HCT116 (cell line): ENCODE measurements around the gene GRIK3.

Experiments
- EZH2 ChIP-seq: fragments of 200-600 bp; sonication (generic); IDR thresholded peaks from 2 replicates; pipeline ENCODE4 v1.6.1; 2017; ENCODE audit warnings: antibody characterized with exemption, mixed run types
- EZH2phosphoT487 ChIP-seq: fragments of 200-600 bp; IDR thresholded peaks from 2 replicates; pipeline ENCODE4 v1.6.1; 2018; ENCODE audit warnings: antibody characterized with exemption, borderline replicate concordance
- POLR2A ChIP-seq: IDR thresholded peaks from 2 replicates; pipeline ENCODE4 v1.7.0; 2011; ENCODE audit warnings: borderline replicate concordance; ENCODE audit not compliant: insufficient read depth, insufficient read length; ENCODE audit errors: extremely low read depth
- RAD21 ChIP-seq: IDR thresholded peaks from 2 replicates; pipeline ENCODE4 v1.6.1; 2012; ENCODE audit warnings: low read depth, mild to moderate bottlenecking
- SIN3A ChIP-seq: IDR thresholded peaks from 2 replicates; pipeline ENCODE4 v1.6.1; 2012; ENCODE audit warnings: low read depth
- SRF ChIP-seq: IDR thresholded peaks from 2 replicates; pipeline ENCODE4 v1.6.1; 2012; ENCODE audit warnings: low read depth
- YY1 ChIP-seq: IDR thresholded peaks from 2 replicates; pipeline ENCODE4 v1.6.1; 2011; ENCODE audit warnings: low read length, low read depth, moderate library complexity, mild to moderate bottlenecking; ENCODE audit not compliant: insufficient replicate concordance; ENCODE audit errors: extremely low read depth
- ZFX ChIP-seq: fragments of 450-650 bp; IDR thresholded peaks from 2 replicates; pipeline ENCODE4 v1.6.1; 2017
- ZNF274 ChIP-seq: fragments of 200-500 bp; sonication (Bioruptor generic); IDR thresholded peaks from 2 replicates; pipeline ENCODE4 v1.6.1; 2014; ENCODE audit warnings: mild to moderate bottlenecking, low read depth, low read length, inconsistent platforms
- TF ChIP-seq, protein P1 (sequence below), 3 experiments: fragments of 200-600 bp in 1 of 3; sonication (generic) in 1 of 3; IDR thresholded peaks in 2 of 3; conservative IDR thresholded peaks in 1 of 3; 2 replicates each; pipeline ENCODE4 v1.5.1; 2012 to 2017; ENCODE audit warnings: low read depth in 2 of 3, low read length in 2 of 3, antibody characterized with exemption in 1 of 3, borderline replicate concordance in 1 of 3, control low read depth in 1 of 3, mild to moderate bottlenecking in 1 of 3, mixed read lengths in 1 of 3, mixed run types in 1 of 3, moderate library complexity in 1 of 3; ENCODE audit not compliant: insufficient read depth in 1 of 3
- TF ChIP-seq, protein P2 (sequence below): IDR thresholded peaks from 2 replicates; pipeline ENCODE4 v1.6.1; 2011; ENCODE audit warnings: mild to moderate bottlenecking, low read length, moderate library complexity; ENCODE audit not compliant: insufficient replicate concordance; ENCODE audit errors: extremely low read depth
- TF ChIP-seq, protein P3 (sequence below): IDR thresholded peaks from 2 replicates; pipeline ENCODE4 v1.6.1; 2012
- TF ChIP-seq, protein P4 (sequence below): IDR thresholded peaks from 2 replicates; pipeline ENCODE4 v1.6.1; 2012
- TF ChIP-seq, protein P5 (sequence below): IDR thresholded peaks from 2 replicates; pipeline ENCODE4 v1.6.1; 2012; ENCODE audit warnings: low read depth

DNA sequence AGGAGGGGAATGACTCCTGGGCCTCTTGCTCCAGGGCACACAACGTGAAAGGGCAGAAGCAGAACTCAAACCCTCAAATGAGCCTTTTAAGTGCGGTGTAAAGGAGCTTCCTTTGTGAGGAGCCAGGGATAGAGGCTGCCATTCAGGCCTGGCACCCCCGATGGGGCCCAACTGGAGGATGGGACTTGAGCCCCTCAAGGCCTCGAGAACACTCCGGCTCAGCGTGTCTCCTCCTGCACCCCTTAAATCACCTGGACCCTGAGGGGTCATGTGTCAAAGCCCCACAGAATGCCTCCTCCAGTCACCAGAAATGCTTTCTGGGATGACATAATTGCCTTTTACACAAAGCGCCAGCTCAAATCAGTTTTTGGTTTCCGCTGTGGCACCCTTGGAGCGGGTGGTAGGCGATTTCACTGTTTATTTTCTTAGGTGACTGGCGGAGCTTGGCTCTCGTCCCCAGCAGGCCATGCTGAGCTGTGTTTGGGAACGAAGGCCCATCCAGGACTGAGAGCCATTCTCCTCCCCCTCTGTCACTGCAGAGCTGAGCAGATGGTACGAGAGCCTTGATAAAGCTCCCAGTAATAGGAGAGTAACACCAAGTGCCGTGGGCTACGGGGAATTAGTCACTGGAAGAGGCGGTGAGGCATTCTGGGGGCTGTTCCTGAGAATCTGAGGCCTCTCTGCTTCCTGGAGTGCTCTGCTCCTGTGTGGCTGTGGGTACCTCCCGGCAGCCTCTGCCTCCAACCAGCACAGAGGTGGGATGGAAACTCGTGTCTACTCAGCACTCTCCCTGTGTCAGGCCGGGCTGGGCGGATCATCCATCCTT is 163.0 kb downstream of the GRIK3 start:
- TF ChIP-seq, protein P1, sequence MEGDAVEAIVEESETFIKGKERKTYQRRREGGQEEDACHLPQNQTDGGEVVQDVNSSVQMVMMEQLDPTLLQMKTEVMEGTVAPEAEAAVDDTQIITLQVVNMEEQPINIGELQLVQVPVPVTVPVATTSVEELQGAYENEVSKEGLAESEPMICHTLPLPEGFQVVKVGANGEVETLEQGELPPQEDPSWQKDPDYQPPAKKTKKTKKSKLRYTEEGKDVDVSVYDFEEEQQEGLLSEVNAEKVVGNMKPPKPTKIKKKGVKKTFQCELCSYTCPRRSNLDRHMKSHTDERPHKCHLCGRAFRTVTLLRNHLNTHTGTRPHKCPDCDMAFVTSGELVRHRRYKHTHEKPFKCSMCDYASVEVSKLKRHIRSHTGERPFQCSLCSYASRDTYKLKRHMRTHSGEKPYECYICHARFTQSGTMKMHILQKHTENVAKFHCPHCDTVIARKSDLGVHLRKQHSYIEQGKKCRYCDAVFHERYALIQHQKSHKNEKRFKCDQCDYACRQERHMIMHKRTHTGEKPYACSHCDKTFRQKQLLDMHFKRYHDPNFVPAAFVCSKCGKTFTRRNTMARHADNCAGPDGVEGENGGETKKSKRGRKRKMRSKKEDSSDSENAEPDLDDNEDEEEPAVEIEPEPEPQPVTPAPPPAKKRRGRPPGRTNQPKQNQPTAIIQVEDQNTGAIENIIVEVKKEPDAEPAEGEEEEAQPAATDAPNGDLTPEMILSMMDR (IDR thresholded peaks at IDR 0.05 in 2 of 3, conservative IDR thresholded peaks at IDR 0.05 in 1 of 3; ENCODE audit: borderline replicate concordance in 1 of 3, insufficient read depth in 1 of 3, low read depth in 2 of 3, low read length in 2 of 3): no peak
- TF ChIP-seq EZH2phosphoT487 (no peak), ZNF274 (no peak), SIN3A (no peak), YY1 (no peak), POLR2A (no peak), RAD21 (no peak), EZH2 (no peak), SRF (no peak), ZFX (no peak)
- TF ChIP-seq, protein P2, sequence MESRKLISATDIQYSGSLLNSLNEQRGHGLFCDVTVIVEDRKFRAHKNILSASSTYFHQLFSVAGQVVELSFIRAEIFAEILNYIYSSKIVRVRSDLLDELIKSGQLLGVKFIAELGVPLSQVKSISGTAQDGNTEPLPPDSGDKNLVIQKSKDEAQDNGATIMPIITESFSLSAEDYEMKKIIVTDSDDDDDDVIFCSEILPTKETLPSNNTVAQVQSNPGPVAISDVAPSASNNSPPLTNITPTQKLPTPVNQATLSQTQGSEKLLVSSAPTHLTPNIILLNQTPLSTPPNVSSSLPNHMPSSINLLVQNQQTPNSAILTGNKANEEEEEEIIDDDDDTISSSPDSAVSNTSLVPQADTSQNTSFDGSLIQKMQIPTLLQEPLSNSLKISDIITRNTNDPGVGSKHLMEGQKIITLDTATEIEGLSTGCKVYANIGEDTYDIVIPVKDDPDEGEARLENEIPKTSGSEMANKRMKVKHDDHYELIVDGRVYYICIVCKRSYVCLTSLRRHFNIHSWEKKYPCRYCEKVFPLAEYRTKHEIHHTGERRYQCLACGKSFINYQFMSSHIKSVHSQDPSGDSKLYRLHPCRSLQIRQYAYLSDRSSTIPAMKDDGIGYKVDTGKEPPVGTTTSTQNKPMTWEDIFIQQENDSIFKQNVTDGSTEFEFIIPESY: no peak
- TF ChIP-seq, protein P3, sequence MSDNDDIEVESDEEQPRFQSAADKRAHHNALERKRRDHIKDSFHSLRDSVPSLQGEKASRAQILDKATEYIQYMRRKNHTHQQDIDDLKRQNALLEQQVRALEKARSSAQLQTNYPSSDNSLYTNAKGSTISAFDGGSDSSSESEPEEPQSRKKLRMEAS: no peak
- TF ChIP-seq, protein P4, sequence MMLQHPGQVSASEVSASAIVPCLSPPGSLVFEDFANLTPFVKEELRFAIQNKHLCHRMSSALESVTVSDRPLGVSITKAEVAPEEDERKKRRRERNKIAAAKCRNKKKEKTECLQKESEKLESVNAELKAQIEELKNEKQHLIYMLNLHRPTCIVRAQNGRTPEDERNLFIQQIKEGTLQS: no peak
- TF ChIP-seq, protein P5, sequence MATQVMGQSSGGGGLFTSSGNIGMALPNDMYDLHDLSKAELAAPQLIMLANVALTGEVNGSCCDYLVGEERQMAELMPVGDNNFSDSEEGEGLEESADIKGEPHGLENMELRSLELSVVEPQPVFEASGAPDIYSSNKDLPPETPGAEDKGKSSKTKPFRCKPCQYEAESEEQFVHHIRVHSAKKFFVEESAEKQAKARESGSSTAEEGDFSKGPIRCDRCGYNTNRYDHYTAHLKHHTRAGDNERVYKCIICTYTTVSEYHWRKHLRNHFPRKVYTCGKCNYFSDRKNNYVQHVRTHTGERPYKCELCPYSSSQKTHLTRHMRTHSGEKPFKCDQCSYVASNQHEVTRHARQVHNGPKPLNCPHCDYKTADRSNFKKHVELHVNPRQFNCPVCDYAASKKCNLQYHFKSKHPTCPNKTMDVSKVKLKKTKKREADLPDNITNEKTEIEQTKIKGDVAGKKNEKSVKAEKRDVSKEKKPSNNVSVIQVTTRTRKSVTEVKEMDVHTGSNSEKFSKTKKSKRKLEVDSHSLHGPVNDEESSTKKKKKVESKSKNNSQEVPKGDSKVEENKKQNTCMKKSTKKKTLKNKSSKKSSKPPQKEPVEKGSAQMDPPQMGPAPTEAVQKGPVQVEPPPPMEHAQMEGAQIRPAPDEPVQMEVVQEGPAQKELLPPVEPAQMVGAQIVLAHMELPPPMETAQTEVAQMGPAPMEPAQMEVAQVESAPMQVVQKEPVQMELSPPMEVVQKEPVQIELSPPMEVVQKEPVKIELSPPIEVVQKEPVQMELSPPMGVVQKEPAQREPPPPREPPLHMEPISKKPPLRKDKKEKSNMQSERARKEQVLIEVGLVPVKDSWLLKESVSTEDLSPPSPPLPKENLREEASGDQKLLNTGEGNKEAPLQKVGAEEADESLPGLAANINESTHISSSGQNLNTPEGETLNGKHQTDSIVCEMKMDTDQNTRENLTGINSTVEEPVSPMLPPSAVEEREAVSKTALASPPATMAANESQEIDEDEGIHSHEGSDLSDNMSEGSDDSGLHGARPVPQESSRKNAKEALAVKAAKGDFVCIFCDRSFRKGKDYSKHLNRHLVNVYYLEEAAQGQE: no peak
